Measurements from ENCODE around the gene BTBD2.

The BTBD2 gene

DNA sequence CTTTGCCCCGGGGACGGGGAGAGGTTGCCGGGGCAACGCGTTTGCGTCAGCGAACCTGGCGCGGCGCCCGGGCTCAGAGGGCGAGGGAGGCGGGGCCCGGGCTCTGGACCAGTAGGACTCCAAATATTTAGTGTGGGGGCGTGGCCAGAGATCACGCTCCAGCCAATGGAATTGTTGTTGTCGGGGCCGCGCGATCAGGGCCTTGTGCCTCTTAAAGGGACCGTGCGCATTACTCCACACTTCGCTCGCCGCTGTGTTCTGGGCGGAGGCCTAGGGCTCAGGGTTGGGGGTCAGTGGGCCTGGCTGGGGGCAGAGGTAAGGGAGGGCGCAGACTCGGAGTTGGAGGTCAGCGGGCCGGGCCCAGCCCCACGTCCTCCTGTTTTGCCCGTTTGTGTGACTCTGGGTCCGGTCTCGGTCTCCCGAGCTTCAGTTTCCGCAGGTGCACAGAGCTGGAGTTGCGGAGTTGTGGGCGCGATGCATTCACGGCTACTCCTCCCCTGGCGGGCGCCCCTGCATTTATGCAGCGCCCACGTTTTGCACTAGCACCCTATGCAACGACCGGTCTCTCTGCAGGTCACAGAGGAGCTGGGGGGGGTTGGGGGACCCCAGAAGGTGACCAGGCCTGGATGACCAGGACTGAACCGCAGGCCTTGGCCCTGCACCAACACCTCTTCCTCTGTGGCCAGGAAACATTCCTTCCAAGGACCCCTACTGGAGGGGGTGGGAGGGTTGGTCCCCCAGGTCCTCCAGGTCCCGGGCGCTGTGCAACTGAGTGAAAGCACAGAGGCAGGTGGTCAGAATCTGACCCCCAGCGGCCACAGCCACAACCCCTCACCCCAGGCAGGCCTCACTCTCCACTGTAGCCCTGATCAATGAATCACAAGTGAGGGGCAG lies 46.2 kb upstream of the BTBD2 start:
- TF ChIP-seq, protein P1, sequence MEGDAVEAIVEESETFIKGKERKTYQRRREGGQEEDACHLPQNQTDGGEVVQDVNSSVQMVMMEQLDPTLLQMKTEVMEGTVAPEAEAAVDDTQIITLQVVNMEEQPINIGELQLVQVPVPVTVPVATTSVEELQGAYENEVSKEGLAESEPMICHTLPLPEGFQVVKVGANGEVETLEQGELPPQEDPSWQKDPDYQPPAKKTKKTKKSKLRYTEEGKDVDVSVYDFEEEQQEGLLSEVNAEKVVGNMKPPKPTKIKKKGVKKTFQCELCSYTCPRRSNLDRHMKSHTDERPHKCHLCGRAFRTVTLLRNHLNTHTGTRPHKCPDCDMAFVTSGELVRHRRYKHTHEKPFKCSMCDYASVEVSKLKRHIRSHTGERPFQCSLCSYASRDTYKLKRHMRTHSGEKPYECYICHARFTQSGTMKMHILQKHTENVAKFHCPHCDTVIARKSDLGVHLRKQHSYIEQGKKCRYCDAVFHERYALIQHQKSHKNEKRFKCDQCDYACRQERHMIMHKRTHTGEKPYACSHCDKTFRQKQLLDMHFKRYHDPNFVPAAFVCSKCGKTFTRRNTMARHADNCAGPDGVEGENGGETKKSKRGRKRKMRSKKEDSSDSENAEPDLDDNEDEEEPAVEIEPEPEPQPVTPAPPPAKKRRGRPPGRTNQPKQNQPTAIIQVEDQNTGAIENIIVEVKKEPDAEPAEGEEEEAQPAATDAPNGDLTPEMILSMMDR (conservative IDR thresholded peaks at IDR 0.05; ENCODE audit: low read depth) = no peak
- DNase-seq (ENCODE audit: low spot score) = peak; percentile 98
- ChIA-PET POLR2A (ENCODE audit: low non-redundant PET) (interaction anchor here (1.1 kb wide), 1 partner anchor 12 kb away, joined by 4 read pairs; no protein-coding TSS in a partner anchor), CTCF (interaction anchor here (1.1 kb wide), 1 partner anchor 8 kb away, joined by 3 read pairs; no protein-coding TSS in a partner anchor)
- peak overlapping the region; percentile 100 for H3K27ac ChIP-seq

GRCh38 chr19:2060884-2061494 lies 45.5 kb upstream of the BTBD2 start:
- ChIA-PET POLR2A (ENCODE audit: low non-redundant PET) (interaction anchor here (1.1 kb wide), 1 partner anchor 11 kb away, joined by 4 read pairs; no protein-coding TSS in a partner anchor), CTCF (interaction anchor here (1.0 to 1.1 kb wide), 2 partner anchors 9 kb away, joined by 3 to 4 read pairs; no protein-coding TSS in a partner anchor)
- DNase-seq (ENCODE audit: low spot score) = peak; percentile 44
- TF ChIP-seq, protein P1 (conservative IDR thresholded peaks at IDR 0.05; ENCODE audit: low read depth) = no peak
- H3K27ac ChIP-seq = peak overlapping the region; percentile 100

- TF ChIP-seq, protein P1 (conservative IDR thresholded peaks at IDR 0.05; ENCODE audit: low read depth) = no peak
- ChIA-PET POLR2A (ENCODE audit: low non-redundant PET) (no interaction called here), CTCF (interaction anchor here (0.7 kb wide), 1 partner anchor 12 kb away, joined by 4 read pairs; no protein-coding TSS in a partner anchor)
- H3K27ac ChIP-seq = peak overlapping the region; percentile 100
- DNase-seq (ENCODE audit: low spot score) = peak; percentile 45
Measured at GRCh38 chr19:2059422-2060201, 44.1 kb upstream of the BTBD2 start.

DNA sequence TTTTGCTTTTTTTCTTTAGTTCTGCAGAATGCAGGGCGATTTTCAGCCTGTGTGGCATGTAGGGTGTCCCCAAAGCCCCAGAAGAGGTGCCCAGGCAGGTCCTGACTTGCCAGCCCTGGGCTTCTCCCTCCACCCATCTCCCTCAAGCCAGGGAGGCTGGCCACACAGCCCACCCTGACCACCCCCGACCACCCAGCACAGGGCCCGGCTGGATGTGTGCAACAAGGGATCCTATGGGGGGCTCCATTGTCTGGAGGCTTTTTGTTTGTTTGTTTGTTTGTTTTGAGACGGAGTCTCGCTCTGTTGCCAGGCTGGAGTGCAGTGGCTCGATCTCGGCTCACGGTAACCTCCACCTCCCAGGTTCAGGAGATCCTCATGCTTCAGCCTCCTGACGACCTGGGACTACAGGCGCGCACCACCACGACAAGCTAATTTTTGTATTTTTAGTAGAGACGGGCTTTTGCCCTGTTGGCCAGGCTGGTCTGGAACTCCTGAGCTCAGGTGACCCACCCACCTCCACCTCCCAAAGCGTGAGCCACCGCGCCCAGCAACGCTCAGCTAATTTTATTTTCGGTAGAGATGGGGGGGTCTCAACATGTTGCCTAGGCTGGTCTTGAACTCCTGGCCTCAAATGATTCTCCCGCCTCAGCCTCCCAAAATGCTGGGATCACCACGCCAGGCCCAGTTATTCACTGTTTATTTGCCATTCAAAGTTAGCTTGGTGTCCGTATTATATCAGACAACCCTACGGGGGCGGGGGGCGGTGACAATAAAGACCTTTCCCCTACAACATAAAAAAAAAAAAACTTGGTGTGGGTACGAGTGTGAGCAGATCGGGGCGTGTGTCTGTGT lies 43.3 kb upstream of the BTBD2 start:
- CTCF ChIA-PET = interaction anchor here (0.7 kb wide), 1 partner anchor 12 kb away, joined by 4 read pairs; no protein-coding TSS in a partner anchor
- no peak for DNase-seq (ENCODE audit: low spot score)

GRCh38 chr19:2057484-2058469 lies 42.3 kb upstream of the BTBD2 start:
- POLR2A ChIA-PET (ENCODE audit: low non-redundant PET) = no interaction called here
- H3K27ac ChIP-seq = peak overlapping the region; percentile 100
- DNase-seq (ENCODE audit: low spot score) = no peak
- CTCF ChIA-PET = no interaction called here
- TF ChIP-seq, protein P1 (conservative IDR thresholded peaks at IDR 0.05; ENCODE audit: low read depth) = no peak

More for the DNA sequence above, 43.3 kb upstream of the BTBD2 start:
- peak overlapping the region; percentile 100 for H3K27ac ChIP-seq
- TF ChIP-seq, protein P1 (conservative IDR thresholded peaks at IDR 0.05; ENCODE audit: low read depth) = no peak
- POLR2A ChIA-PET (ENCODE audit: low non-redundant PET) = no interaction called here

Measured in RWPE1 (cell line).